ENCODE results near the gene CARS1. TPM values are rescaled to one million over a fixed set of nuclear protein-coding genes. Genes with fewer than 3 reads are reported as not detected.
A peak's percentile ranks its signal among the peaks of the same experiment; 100 is the strongest.

Gene CARS1
- total RNA-seq, 1 experiment from 2014 or later: 67.6 TPM

DNA sequence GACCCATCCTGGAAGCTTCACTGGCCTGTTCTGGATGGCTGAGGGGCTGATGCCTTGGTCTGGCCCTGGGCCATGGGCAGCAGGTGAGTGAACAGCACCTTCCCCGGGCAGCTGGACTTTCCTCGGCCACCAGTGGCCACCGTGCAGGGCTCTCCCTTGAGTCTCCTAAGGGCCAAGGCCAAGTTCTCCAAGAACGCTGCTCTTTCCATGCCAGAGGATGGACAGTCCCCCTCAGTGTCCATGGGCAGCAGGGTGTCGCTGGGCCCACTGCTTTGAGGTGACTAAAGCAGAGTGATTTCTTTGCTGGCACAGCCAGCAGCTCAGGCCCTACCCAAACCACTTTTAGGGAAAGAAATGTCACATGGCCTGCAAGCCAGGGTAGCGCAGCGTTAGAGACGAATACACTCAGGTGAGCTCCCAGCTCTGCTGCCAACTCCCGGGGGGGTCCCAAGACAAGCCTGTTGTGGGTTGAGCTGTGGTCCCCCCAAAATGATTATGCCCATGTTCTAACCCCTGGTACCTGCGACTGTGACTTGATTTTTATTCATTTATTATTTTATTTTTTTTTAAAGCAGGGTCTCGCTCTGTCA lies 3.3 kb upstream of the CARS1 start:
- no peak overlapping the region for H3K4me3 Mint-ChIP-seq (ENCODE audit: low read depth, unreplicated experiment)
- no peaks in the 10 kb centered on the region for H3K9me3 Mint-ChIP-seq (ENCODE audit: low read depth, unreplicated experiment)
- H3K4me1 Mint-ChIP-seq (ENCODE audit: low read depth, unreplicated experiment): peaks cover 6% of the 10 kb centered on the region
- H3K27me3 Mint-ChIP-seq (ENCODE audit: unreplicated experiment): peaks cover 28% of the 10 kb centered on the region
- DNase-seq: no peak
- CTCF ChIA-PET: no interaction called here
- no peak for TF ChIP-seq CTCF (IDR thresholded peaks at IDR 0.05; ENCODE audit: unreplicated experiment)
- H3K36me3 Mint-ChIP-seq (ENCODE audit: insufficient read depth, unreplicated experiment): peaks cover 24% of the 10 kb centered on the region
- BruUV-seq (replicated peaks): no TSS peak
- H3K27ac Mint-ChIP-seq (ENCODE audit: unreplicated experiment): no peak overlapping the region
- intact Hi-C loops (cut with micrococcal nuclease; ENCODE audit: unreplicated experiment): no loop called here

GRCh38 chr11:3058753-3059664 lies 1.8 kb upstream of the CARS1 start:
- H3K36me3 Mint-ChIP-seq (ENCODE audit: insufficient read depth, unreplicated experiment): peaks cover 35% of the 10 kb centered on the region
- TF ChIP-seq CTCF (IDR thresholded peaks at IDR 0.05; ENCODE audit: unreplicated experiment): no peak
- H3K4me1 Mint-ChIP-seq (ENCODE audit: low read depth, unreplicated experiment): peaks cover 6% of the 10 kb centered on the region
- peak; percentile 35 for DNase-seq
- peaks cover 17% of the 10 kb centered on the region for H3K27me3 Mint-ChIP-seq (ENCODE audit: unreplicated experiment)
- intact Hi-C loops (cut with micrococcal nuclease; ENCODE audit: unreplicated experiment): no loop called here
- H3K9me3 Mint-ChIP-seq (ENCODE audit: low read depth, unreplicated experiment): no peaks in the 10 kb centered on the region
- BruUV-seq (replicated peaks): no TSS peak
- CTCF ChIA-PET: no interaction called here
- no peak overlapping the region for H3K4me3 Mint-ChIP-seq (ENCODE audit: low read depth, unreplicated experiment)
- no peak overlapping the region for H3K27ac Mint-ChIP-seq (ENCODE audit: unreplicated experiment)

DNA sequence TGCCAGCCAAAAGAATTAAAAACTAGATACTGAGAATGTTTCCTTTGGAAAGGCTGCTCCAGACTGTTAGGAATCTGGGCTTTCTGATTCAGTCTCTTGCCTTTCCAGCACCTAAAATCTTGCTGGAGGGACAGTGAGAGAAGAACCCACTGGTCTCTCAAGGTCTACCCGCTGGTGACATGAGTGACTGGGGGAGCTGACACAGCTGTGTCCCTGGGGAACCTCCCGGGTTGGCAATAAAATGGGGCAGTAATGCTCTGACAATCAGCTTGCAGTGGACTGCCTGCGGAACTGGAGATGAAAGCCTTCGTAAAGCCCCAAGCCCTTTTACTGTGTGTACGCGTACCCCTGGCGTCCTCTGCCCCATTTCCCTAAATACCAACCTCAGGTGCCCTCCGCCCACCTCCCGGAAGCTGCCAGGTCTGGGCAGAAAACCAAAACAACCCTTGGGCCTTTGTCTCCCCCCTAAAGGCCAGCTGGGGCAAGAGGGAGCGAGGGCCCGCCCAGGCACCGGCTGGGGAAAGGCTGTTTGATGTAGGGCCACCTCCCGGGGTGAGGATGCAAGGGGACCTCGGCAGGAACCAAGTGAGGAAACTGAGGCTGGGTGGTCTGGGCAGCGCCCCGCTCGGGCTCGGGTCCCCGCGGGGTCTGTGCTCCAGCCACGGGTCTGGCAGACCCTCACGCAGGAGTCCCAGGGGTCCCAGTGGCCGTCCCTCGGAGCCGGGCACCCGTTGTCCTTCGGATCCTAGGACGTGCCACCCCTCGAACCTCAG lies 741 bp downstream of the CARS1 start:
- DNase-seq: peak; percentile 17
- CTCF ChIA-PET: interaction anchor here (0.7 to 2.0 kb wide), 2 partner anchors 35 to 64 kb away, joined by 3 to 5 read pairs; partner anchors contain the start of gene NAP1L4
- peaks cover 37% of the 10 kb centered on the region for H3K36me3 Mint-ChIP-seq (ENCODE audit: insufficient read depth, unreplicated experiment)
- H3K9me3 Mint-ChIP-seq (ENCODE audit: low read depth, unreplicated experiment): no peaks in the 10 kb centered on the region
- H3K4me1 Mint-ChIP-seq (ENCODE audit: low read depth, unreplicated experiment): peaks cover 7% of the 10 kb centered on the region
- peak overlapping the region; percentile 81 for H3K27ac Mint-ChIP-seq (ENCODE audit: unreplicated experiment)
- BruUV-seq (replicated peaks): no TSS peak
- H3K27me3 Mint-ChIP-seq (ENCODE audit: unreplicated experiment): no peaks in the 10 kb centered on the region
- TF ChIP-seq CTCF (IDR thresholded peaks at IDR 0.05; ENCODE audit: unreplicated experiment): no peak
- intact Hi-C loops (cut with micrococcal nuclease; ENCODE audit: unreplicated experiment): no loop called here
- peak overlapping the region; percentile 96 for H3K4me3 Mint-ChIP-seq (ENCODE audit: low read depth, unreplicated experiment)

- Mint-ChIP-seq H3K4me3 (ENCODE audit: low read depth, unreplicated experiment) (peak overlapping the region; percentile 96), H3K9me3 (ENCODE audit: low read depth, unreplicated experiment) (no peaks in the 10 kb centered on the region), H3K36me3 (ENCODE audit: insufficient read depth, unreplicated experiment) (peaks cover 41% of the 10 kb centered on the region), H3K27ac (ENCODE audit: unreplicated experiment) (peak overlapping the region; percentile 81), H3K27me3 (ENCODE audit: unreplicated experiment) (no peaks in the 10 kb centered on the region), H3K4me1 (ENCODE audit: low read depth, unreplicated experiment) (peaks cover 13% of the 10 kb centered on the region)
- DNase-seq: no peak
- intact Hi-C loops (cut with micrococcal nuclease; ENCODE audit: unreplicated experiment): no loop called here
- no peak for TF ChIP-seq CTCF (IDR thresholded peaks at IDR 0.05; ENCODE audit: unreplicated experiment)
- TSS peak; percentile 46 for BruUV-seq (replicated peaks)
- CTCF ChIA-PET: interaction anchor here (2.0 kb wide), 1 partner anchor 35 kb away, joined by 5 read pairs; no protein-coding TSS in a partner anchor
These were observed 1.3 kb downstream of the CARS1 start for GRCh38 chr11:3055891-3056290.
